ENCODE results near the gene EXOSC1. TPM values are rescaled to one million over a fixed set of nuclear protein-coding genes. Genes with fewer than 3 reads are reported as not detected.
"Not testable (repeated sequence)": the region's sequence is repeated elsewhere in the genome, so short reads cannot be mapped to it uniquely, and the experiment has no call there.

Gene EXOSC1
- total RNA-seq (2014; rRNA removed; shearing (Covaris generic)) = 68.9 and 69.3 TPM in 2 replicates

GRCh38 chr10:97445722-97446639, at the start of gene EXOSC1, which contains the start of gene ZDHHC16:
EXOSC1 (minus strand) TSS chr10:97446006; CDS start chr10:97445985, 21 bp downstream.
ZDHHC16 (plus strand) TSS chr10:97446175; CDS start chr10:97451676, 5,501 bp downstream.
- DNase-seq (ENCODE audit: low read depth) = peak; percentile 96

- no peak for DNase-seq (ENCODE audit: low read depth)
Observed at GRCh38 chr10:97494863-97495506, 49.2 kb upstream of the EXOSC1 start.

GRCh38 chr10:97494151-97494550, 48.3 kb upstream of the EXOSC1 start:
- DNase-seq (ENCODE audit: low read depth) = no peak

GRCh38 chr10:97490592-97490991, 44.8 kb upstream of the EXOSC1 start:
- no peak for DNase-seq (ENCODE audit: low read depth)

- no peak for DNase-seq (ENCODE audit: low read depth)
Observed at GRCh38 chr10:97485647-97486281, 40.0 kb upstream of the EXOSC1 start.

GRCh38 chr10:97483921-97484320, 38.1 kb upstream of the EXOSC1 start:
- no peak for DNase-seq (ENCODE audit: low read depth)

GRCh38 chr10:97483506-97483905, 37.7 kb upstream of the EXOSC1 start:
- no peak for DNase-seq (ENCODE audit: low read depth)

- no peak for DNase-seq (ENCODE audit: low read depth)
Observed at GRCh38 chr10:97482381-97482780, 36.6 kb upstream of the EXOSC1 start.

- peak; percentile 88 for DNase-seq (ENCODE audit: low read depth)
Observed at GRCh38 chr10:97481071-97481470, 35.3 kb upstream of the EXOSC1 start.

GRCh38 chr10:97479939-97480338, 34.1 kb upstream of the EXOSC1 start:
- DNase-seq (ENCODE audit: low read depth) = no peak

GRCh38 chr10:97479410-97479809, 33.6 kb upstream of the EXOSC1 start:
- peak; percentile 25 for DNase-seq (ENCODE audit: low read depth)

- DNase-seq (ENCODE audit: low read depth) = no peak
Observed at GRCh38 chr10:97475936-97476594, 30.3 kb upstream of the EXOSC1 start.

GRCh38 chr10:97474918-97475317, 29.1 kb upstream of the EXOSC1 start:
- no peak for DNase-seq (ENCODE audit: low read depth)

- not testable (repeated sequence) for DNase-seq (ENCODE audit: low read depth)
Observed at GRCh38 chr10:97468781-97469180, 23.0 kb upstream of the EXOSC1 start.

GRCh38 chr10:97468162-97468561, 22.4 kb upstream of the EXOSC1 start:
- DNase-seq (ENCODE audit: low read depth) = no peak

- DNase-seq (ENCODE audit: low read depth) = peak; percentile 71
Observed at GRCh38 chr10:97466755-97467154, 20.9 kb upstream of the EXOSC1 start.

GRCh38 chr10:97465982-97466381, 20.2 kb upstream of the EXOSC1 start:
- DNase-seq (ENCODE audit: low read depth) = no peak

- DNase-seq (ENCODE audit: low read depth) = no peak
Observed at GRCh38 chr10:97464226-97464625, 18.4 kb upstream of the EXOSC1 start.

- peak; percentile 62 for DNase-seq (ENCODE audit: low read depth)
Observed at GRCh38 chr10:97463363-97464132, 17.7 kb upstream of the EXOSC1 start.

GRCh38 chr10:97462309-97462708, 16.5 kb upstream of the EXOSC1 start:
- DNase-seq (ENCODE audit: low read depth) = no peak

- DNase-seq (ENCODE audit: low read depth) = no peak
Observed at GRCh38 chr10:97459933-97460332, 14.1 kb upstream of the EXOSC1 start.

All from M059J (cell line).